Endothelial cell of umbilical vein (primary cell): ENCODE measurements around the gene CCT6B. TPM values are rescaled to one million over a fixed set of nuclear protein-coding genes. Genes with fewer than 3 reads are reported as not detected.

ENCODE experiments used
- BruUV-seq: library from RNA; stranded (reverse); fragments of 400-500 nt; replicated peaks from 2 replicates; lab custom pipeline; 2021; lab: Mats Ljungman, UMichigan
- CTCF ChIA-PET: fragments of 300-600, 350-600 bp; sonication (Branson Sonifier 250); formaldehyde crosslinking; loops from one replicate; lab custom pipeline; 2021; ENCODE audit warnings: antibody characterized with exemption, inconsistent platforms; lab: Charles Lee
- POLR2A ChIA-PET: fragments of 300-600, 350-600 bp; sonication (Branson Sonifier 250); formaldehyde crosslinking; loops from one replicate; lab custom pipeline; 2021; ENCODE audit warnings: antibody characterized with exemption, inconsistent platforms; lab: Charles Lee
- DNase-seq: peaks from one replicate; pipeline ENCODE4 v3.0.0-alpha.2; 2011; ENCODE audit warnings: low read depth, low spot score
- FAIRE-seq: peaks from 2 replicates; lab custom pipeline; 2011; peaks lifted over from hg19 to GRCh38; lab: Jason Lieb, UNC
- H2AFZ ChIP-seq: 2 replicates; pipeline ENCODE4 v1.6.0; 2012; ENCODE audit warnings: low read depth, low read length, control low read depth, inconsistent platforms
- H3K27ac ChIP-seq: 2 replicates; pipeline ENCODE4 v1.5.1; 2011; ENCODE audit warnings: low read depth, mild to moderate bottlenecking, control low read depth, low read length, moderate library complexity; ENCODE audit not compliant: insufficient read depth
- H3K27me3 ChIP-seq, 2 experiments: 2 replicates each; pipeline versions ENCODE4 v1.6.0 to v1.6.1; 2011; ENCODE audit warnings: low read length in 2 of 2, mixed read lengths in 1 of 2; ENCODE audit not compliant: control insufficient read depth in 2 of 2, insufficient read depth in 2 of 2
- H3K36me3 ChIP-seq, 2 experiments: 2 replicates in 1 of 2; 3 replicates in 1 of 2; pipeline ENCODE4 v1.5.1; 2011; ENCODE audit warnings: low read length in 2 of 2, mild to moderate bottlenecking in 1 of 2, moderate library complexity in 1 of 2; ENCODE audit not compliant: control insufficient read depth in 2 of 2, insufficient read depth in 2 of 2; ENCODE audit errors: extremely low read depth in 1 of 2
- H3K4me1 ChIP-seq: 3 replicates; pipeline ENCODE4 v1.5.1; 2011; ENCODE audit warnings: mild to moderate bottlenecking, low read length; ENCODE audit not compliant: control insufficient read depth, insufficient read depth; ENCODE audit errors: extremely low read depth
- H3K4me2 ChIP-seq: 2 replicates; pipeline ENCODE4 v1.6.1; 2011; ENCODE audit warnings: low read length, control low read depth, mixed read lengths; ENCODE audit not compliant: insufficient read depth
- H3K4me3 ChIP-seq, 3 experiments: fragments of 200-600 bp in 1 of 3; sonication (generic), shearing (Covaris generic) in 1 of 3; replicated peaks in 1 of 3; 2 replicates each; pipeline ENCODE4 v1.5.1; 2011 to 2016; ENCODE audit warnings: control low read depth in 3 of 3, low read length in 3 of 3, mild to moderate bottlenecking in 2 of 3, inconsistent platforms in 1 of 3, low read depth in 1 of 3, moderate library complexity in 1 of 3; ENCODE audit not compliant: insufficient read depth in 1 of 3
- H3K79me2 ChIP-seq: 2 replicates; pipeline ENCODE4 v1.6.0; 2012; ENCODE audit warnings: low read length, inconsistent platforms; ENCODE audit not compliant: control insufficient read depth, insufficient read depth
- H3K9ac ChIP-seq: replicated peaks from 2 replicates; pipeline ENCODE3; 2011; ENCODE audit warnings: low read length, control low read depth; ENCODE audit not compliant: insufficient read depth; ENCODE audit errors: extremely low read depth
- H3K9me1 ChIP-seq: replicated peaks from 3 replicates; pipeline ENCODE4 v1.6.0; 2011; ENCODE audit warnings: mild to moderate bottlenecking, low read length; ENCODE audit not compliant: control insufficient read depth, insufficient read depth; ENCODE audit errors: extremely low read depth
- H3K9me3 ChIP-seq: replicated peaks from 2 replicates; pipeline ENCODE4 v1.5.1; 2012; ENCODE audit warnings: low read length, inconsistent platforms; ENCODE audit not compliant: control insufficient read depth, insufficient read depth
- H4K20me1 ChIP-seq: replicated peaks from 2 replicates; pipeline ENCODE3; 2011; ENCODE audit warnings: mild to moderate bottlenecking, low read length; ENCODE audit not compliant: control insufficient read depth, insufficient read depth; ENCODE audit errors: extremely low read depth
- CTCF ChIP-seq, 2 donors: IDR thresholded peaks; 1 replicate in 1 of 2; 2 replicates in 1 of 2; pipeline ENCODE4 v1.5.1; 2011; ENCODE audit warnings: low read length in 2 of 2, mild to moderate bottlenecking in 2 of 2, moderate library complexity in 2 of 2, control low read depth in 1 of 2, inconsistent platforms in 1 of 2, low read depth in 1 of 2; ENCODE audit not compliant: insufficient read depth in 1 of 2; ENCODE audit errors: extremely low read depth in 1 of 2
- EZH2 ChIP-seq: IDR thresholded peaks from 2 replicates; pipeline ENCODE4 v1.6.1; 2012; ENCODE audit warnings: borderline replicate concordance, low read depth, mild to moderate bottlenecking, moderate library complexity, low read length, inconsistent platforms; ENCODE audit not compliant: severe bottlenecking
- FOS ChIP-seq: IDR thresholded peaks from 2 replicates; pipeline ENCODE4 v1.6.1; 2011; ENCODE audit warnings: mild to moderate bottlenecking, low read length, moderate library complexity, borderline replicate concordance; ENCODE audit not compliant: insufficient read depth
- GATA2 ChIP-seq: IDR thresholded peaks from 2 replicates; pipeline ENCODE4 v1.7.0; 2011; ENCODE audit warnings: low read depth, mild to moderate bottlenecking, moderate library complexity, mixed read lengths, low read length; ENCODE audit not compliant: insufficient read length, insufficient read depth
- JUN ChIP-seq: IDR thresholded peaks from 2 replicates; pipeline ENCODE4 v1.6.1; 2011; ENCODE audit warnings: borderline replicate concordance, low read depth; ENCODE audit not compliant: insufficient read length, insufficient read depth
- MAX ChIP-seq: IDR thresholded peaks from 2 replicates; pipeline ENCODE4 v1.6.1; 2011; ENCODE audit not compliant: insufficient read depth, insufficient read length
- MYC ChIP-seq: IDR thresholded peaks from one replicate; pipeline ENCODE4 v1.6.1; 2011; ENCODE audit warnings: mild to moderate bottlenecking, low read depth, low read length
- POLR2A ChIP-seq: IDR thresholded peaks from 2 replicates; pipeline ENCODE4 v1.6.1; 2012; ENCODE audit warnings: low read depth, mild to moderate bottlenecking, control low read depth, low read length
- POLR2AphosphoS5 ChIP-seq: IDR thresholded peaks from 2 replicates; pipeline ENCODE4 v1.6.1; 2012; ENCODE audit warnings: low read depth, mild to moderate bottlenecking, control low read depth, low read length, moderate library complexity; ENCODE audit not compliant: insufficient read depth
- dilution Hi-C: fragments of 300-500 bp; cut with MboI; formaldehyde crosslinking; loops from one replicate; pipeline ENCODE4 v1.15.0; 2019; ENCODE audit warnings: low sequenced_read_pairs; ENCODE audit not compliant: extremely low pct_ligation_motif_present
- intact Hi-C: fragments of 100-400 bp; cut with micrococcal nuclease; formaldehyde crosslinking; loops from one replicate; pipeline ENCODE4 v1.10.0; 2022
- polyA plus RNA-seq, 4 experiments: library from polyadenylated mRNA; depleted of rRNA in 3 of 4; stranded (reverse) in 3 of 4; unstranded in 1 of 4; fragments of >200 nt; gene quantifications; 2 replicates each; pipeline versions ENCODE4 v1.2.1 to v1.2.3, GENCODE V29; 2011 to 2012; ENCODE audit warnings: missing spikeins in 1 of 4
- total RNA-seq: library from RNA; stranded (reverse); gene quantifications from 2 replicates; pipeline ENCODE4 v1.2.3, GENCODE V29; 2021

CCT6B gene
- total and polyA plus RNA-seq, 2 donors (not counting 3 experiments of a cell fraction or from before 2014, with no cell fraction given), result 0.35 to 1.6 TPM

DNA sequence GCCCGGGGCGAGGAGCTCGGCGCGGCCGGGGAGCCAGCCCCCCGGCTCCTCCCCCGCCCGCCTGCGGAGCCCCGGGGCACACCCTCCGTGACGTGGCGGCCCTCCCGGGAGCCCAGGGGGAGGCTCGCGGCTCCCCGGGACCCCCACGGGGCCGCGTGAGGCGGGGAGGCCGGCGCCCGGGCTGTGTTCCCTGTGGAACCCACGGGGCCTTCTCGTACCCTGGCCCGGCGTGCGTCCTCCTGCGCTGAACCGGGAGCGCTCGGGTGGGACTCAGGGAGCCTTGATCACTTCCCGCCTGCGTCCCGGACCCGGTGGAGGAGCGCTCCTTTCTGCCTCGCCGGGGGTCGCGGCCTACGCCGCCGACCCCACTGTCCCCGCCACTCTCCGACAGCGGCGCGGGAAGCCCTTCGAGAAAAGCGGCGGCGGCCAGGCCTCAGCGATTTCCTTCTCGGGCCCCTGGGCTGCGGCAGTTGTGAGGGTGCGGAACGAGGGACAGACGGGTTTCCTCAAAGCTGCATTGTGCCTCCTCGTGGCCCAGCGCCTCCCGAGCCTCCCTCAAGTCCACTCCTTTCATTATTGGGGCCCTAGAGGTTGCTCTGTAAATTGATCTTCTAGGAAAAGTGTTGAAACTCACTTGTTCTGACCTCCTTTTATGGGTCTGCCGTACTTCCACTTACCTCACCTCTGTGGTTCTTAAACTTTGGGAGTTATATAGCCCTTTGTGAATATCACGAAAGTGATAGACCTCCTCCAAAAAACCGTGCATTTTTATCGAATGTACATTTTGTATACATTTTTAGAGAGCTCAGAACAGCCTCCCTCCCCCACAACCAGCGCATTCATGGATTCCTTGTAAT, 19.6 kb upstream of the CCT6B start:
- intact Hi-C loops, result loop anchor here (1.0 to 10.0 kb wide), 7 partner anchors 20 to 564 kb away; partner anchors contain the start of genes CCT6B, SLFN5 and ZNF830
- peaks cover 22% of the 10 kb centered on the region for H3K79me2 ChIP-seq
- peak overlapping the region; percentile 100 for H3K9ac ChIP-seq
- POLR2A ChIA-PET, result interaction anchor here (0.8 to 1.7 kb wide), 6 partner anchors 8 to 139 kb away, joined by 3 read pairs; partner anchors contain the start of genes CCT6B, RAD51D and ZNF830
- CTCF ChIA-PET, result interaction anchor here (0.9 to 2.1 kb wide), 11 partner anchors 10 to 439 kb away, joined by 3 to 10 read pairs (median 5); partner anchors contain the start of genes CCT6B, RFFL and ZNF830
- no peaks in the 10 kb centered on the region for H3K27me3 ChIP-seq
- H3K9me1 ChIP-seq, result no peaks in the 10 kb centered on the region
- H3K4me3 ChIP-seq, result peak overlapping the region; percentile 65 to 92 (median 89)
- peak overlapping the region; percentile 99 for H3K4me2 ChIP-seq
- BruUV-seq, result TSS peak; percentile 49
- dilution Hi-C loops, result loop anchor here (25.0 kb wide), 1 partner anchor 131 kb away; the partner anchor contains the start of genes FNDC8 and RAD51D
- DNase-seq (peak; percentile 80), FAIRE-seq (peak; percentile 65)
- H3K36me3 ChIP-seq, result no peaks in the 10 kb centered on the region
- TF ChIP-seq POLR2A (peak; percentile 80), POLR2AphosphoS5 (peak; percentile 78), MAX (peak; percentile 57), JUN (no peak), GATA2 (no peak), CTCF (IDR thresholded peaks at IDR 0.05; ENCODE audit: extremely low read depth in 1 of 2, insufficient read depth in 1 of 2, low read depth in 1 of 2, low read length in 2 of 2) (peak in 1 of 2 donors; percentile 51), EZH2 (no peak), MYC (peak; percentile 21), FOS (no peak)
- no peaks in the 10 kb centered on the region for H4K20me1 ChIP-seq
- no peaks in the 10 kb centered on the region for H3K9me3 ChIP-seq
- peak overlapping the region; percentile 83 for H2AFZ ChIP-seq
- H3K4me1 ChIP-seq, result peaks cover 19% of the 10 kb centered on the region
- H3K27ac ChIP-seq, result peak overlapping the region; percentile 96
